NCI-H2196 (cell line): Measurements from ENCODE around the gene SULT1A4.
"Not testable (repeated sequence)": the region's sequence is repeated elsewhere in the genome, so short reads cannot be mapped to it uniquely, and the experiment has no call there.

Source experiments
- DNase-seq: peaks from one replicate; lab custom pipeline; 2025; ENCODE audit not compliant: unreplicated experiment; lab: John Stamatoyannopoulos, UW

Gene SULT1A4

GRCh38 chr16:29459706-29460646 lies at the start of gene SULT1A4:
Gene SULT1A4 (plus strand): TSS chr16:29459913. CDS start chr16:29461386, 1,473 bp downstream.
- DNase-seq: not testable (repeated sequence)

- DNase-seq: not testable (repeated sequence)
These were observed 36.1 kb upstream of the SULT1A4 start for GRCh38 chr16:29423587-29423986.

GRCh38 chr16:29425390-29425789 lies 34.3 kb upstream of the SULT1A4 start:
- DNase-seq: not testable (repeated sequence)

GRCh38 chr16:29453754-29454153 lies 6.0 kb upstream of the SULT1A4 start:
- DNase-seq: not testable (repeated sequence)

GRCh38 chr16:29454269-29454668 lies 5.4 kb upstream of the SULT1A4 start, which contains the start of the genes BOLA2 and SLX1B:
Gene BOLA2 (minus strand): TSS chr16:29454351. CDS start chr16:29454253, 98 bp downstream.
Gene SLX1B (plus strand): TSS chr16:29454533.
- not testable (repeated sequence) for DNase-seq

GRCh38 chr16:29454828-29455227 lies 4.9 kb upstream of the SULT1A4 start:
- DNase-seq: not testable (repeated sequence)

- not testable (repeated sequence) for DNase-seq
These were observed 2.1 kb upstream of the SULT1A4 start for GRCh38 chr16:29457660-29458059.

GRCh38 chr16:29460647-29461030 lies 926 bp downstream of the SULT1A4 start:
- DNase-seq: not testable (repeated sequence)

- DNase-seq: not testable (repeated sequence)
These were observed 6.5 kb downstream of the SULT1A4 start for GRCh38 chr16:29465985-29466824.

- DNase-seq: not testable (repeated sequence)
These were observed 7.2 kb downstream of the SULT1A4 start for GRCh38 chr16:29466904-29467303.

- not testable (repeated sequence) for DNase-seq
These were observed 8.1 kb downstream of the SULT1A4 start for GRCh38 chr16:29467654-29468366.

- not testable (repeated sequence) for DNase-seq
These were observed 9.9 kb downstream of the SULT1A4 start for GRCh38 chr16:29469660-29470059.

- not testable (repeated sequence) for DNase-seq
These were observed 12.4 kb downstream of the SULT1A4 start for GRCh38 chr16:29472065-29472464.

- DNase-seq: not testable (repeated sequence)
These were observed 22.6 kb downstream of the SULT1A4 start for GRCh38 chr16:29482276-29482675.

- DNase-seq: not testable (repeated sequence)
These were observed 46.6 kb downstream of the SULT1A4 start, which contains the start of gene NPIPB12 for GRCh38 chr16:29506308-29506707. Gene NPIPB12 (minus strand): TSS chr16:29506408.
